ENCODE measurements around the gene FBXO24. TPM values are rescaled to one million over a fixed set of nuclear protein-coding genes. Genes with fewer than 3 reads are reported as not detected.

The FBXO24 gene
- total RNA-seq, 4 donors from 2014 or later: 0.15 to 4.3 (median 0.99) TPM

DNA sequence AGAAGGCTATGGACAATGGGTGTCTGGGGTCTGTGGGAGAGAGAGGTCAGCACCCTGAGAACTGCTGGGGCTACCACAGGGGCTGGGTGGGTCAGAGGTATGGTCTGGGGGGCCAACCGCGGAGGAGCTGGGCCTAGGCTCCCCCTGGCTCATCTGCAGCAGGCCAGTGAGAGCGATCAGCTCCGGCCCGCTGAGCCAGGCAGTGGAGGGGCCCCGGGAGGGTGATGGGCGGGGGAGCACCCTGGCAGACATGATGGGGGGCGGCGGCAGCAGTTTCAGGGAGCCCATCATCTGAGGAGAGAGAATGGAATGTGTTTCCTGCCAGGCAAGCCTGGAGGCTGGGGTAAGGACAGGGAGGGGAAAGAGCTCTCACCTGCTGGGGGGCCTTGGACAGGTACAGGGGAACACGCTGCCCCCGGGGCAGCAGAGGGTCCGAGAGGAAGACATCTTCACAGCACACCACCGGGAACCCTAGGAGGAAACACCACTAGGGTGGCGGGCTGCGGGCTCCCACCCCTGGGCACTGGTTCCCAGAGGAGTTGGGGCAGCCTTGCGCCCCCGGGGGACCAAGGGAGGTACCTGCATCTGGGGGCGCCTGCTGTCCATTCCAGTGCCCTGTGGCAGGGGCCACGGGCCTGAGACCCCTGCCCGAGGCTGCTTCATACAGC, 13.7 kb upstream of the FBXO24 start:
- TF ChIP-seq, protein P1, sequence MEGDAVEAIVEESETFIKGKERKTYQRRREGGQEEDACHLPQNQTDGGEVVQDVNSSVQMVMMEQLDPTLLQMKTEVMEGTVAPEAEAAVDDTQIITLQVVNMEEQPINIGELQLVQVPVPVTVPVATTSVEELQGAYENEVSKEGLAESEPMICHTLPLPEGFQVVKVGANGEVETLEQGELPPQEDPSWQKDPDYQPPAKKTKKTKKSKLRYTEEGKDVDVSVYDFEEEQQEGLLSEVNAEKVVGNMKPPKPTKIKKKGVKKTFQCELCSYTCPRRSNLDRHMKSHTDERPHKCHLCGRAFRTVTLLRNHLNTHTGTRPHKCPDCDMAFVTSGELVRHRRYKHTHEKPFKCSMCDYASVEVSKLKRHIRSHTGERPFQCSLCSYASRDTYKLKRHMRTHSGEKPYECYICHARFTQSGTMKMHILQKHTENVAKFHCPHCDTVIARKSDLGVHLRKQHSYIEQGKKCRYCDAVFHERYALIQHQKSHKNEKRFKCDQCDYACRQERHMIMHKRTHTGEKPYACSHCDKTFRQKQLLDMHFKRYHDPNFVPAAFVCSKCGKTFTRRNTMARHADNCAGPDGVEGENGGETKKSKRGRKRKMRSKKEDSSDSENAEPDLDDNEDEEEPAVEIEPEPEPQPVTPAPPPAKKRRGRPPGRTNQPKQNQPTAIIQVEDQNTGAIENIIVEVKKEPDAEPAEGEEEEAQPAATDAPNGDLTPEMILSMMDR (IDR thresholded peaks at IDR 0.05): no peak
- TF ChIP-seq POLR2A (IDR thresholded peaks at IDR 0.05): no peak
- DNase-seq (ENCODE audit: low spot score in 2 of 2): no peak
- intact Hi-C loops (cut with DNase I; ENCODE audit: low total_unique reads): no loop called here
- WGBS, 2 donors: 81 to 83% methylated on average over 17 to 20 of the region's 20 CpGs
- H3K4me3 ChIP-seq (ENCODE audit: low read depth, poor library complexity, severe bottlenecking): no peak overlapping the region

DNA sequence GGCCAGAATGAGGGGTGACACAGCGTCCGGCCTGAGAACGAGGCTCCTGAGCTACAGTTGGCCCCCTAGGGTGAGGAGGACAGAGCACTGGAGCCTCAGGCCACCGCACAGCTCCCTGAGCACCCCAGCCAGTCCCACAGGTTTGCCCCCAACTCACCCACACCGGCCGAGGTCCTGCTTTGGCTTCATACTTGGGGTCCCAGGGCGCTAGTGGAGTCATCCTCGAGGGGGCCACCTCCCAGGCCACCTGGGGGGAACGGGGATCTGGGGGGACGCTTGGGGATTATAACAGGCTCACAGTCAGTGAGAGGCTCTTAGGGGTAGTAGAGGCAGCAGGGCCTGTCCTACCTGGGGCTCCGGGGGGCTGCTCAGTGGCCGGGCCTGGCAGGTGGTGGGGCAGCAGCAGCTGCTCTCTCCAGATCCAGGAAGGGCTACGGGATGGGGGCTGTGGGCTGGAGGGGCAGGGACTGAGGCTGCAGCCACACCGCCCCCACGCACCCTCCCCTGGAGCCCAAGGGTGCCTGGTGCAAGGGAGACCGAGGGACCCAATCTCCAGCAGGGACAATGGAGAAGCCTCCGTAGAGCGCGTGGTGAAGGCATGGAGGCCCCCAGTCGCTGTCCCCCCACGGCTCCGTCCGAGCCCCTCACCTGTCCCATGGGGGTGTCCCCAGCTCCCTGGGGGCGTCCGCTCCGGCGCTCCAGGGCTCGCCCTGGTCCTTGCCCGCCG, 13.0 kb upstream of the FBXO24 start:
- intact Hi-C loops (cut with DNase I; ENCODE audit: low total_unique reads): no loop called here
- no peak overlapping the region for H3K4me3 ChIP-seq (ENCODE audit: low read depth, poor library complexity, severe bottlenecking)
- 91 to 97% methylated on average over 13 to 26 of the region's 30 CpGs for WGBS, 2 donors
- no peak for DNase-seq (ENCODE audit: low spot score in 2 of 2)
- TF ChIP-seq, protein P1 (IDR thresholded peaks at IDR 0.05): no peak
- TF ChIP-seq POLR2A (IDR thresholded peaks at IDR 0.05): no peak

DNA sequence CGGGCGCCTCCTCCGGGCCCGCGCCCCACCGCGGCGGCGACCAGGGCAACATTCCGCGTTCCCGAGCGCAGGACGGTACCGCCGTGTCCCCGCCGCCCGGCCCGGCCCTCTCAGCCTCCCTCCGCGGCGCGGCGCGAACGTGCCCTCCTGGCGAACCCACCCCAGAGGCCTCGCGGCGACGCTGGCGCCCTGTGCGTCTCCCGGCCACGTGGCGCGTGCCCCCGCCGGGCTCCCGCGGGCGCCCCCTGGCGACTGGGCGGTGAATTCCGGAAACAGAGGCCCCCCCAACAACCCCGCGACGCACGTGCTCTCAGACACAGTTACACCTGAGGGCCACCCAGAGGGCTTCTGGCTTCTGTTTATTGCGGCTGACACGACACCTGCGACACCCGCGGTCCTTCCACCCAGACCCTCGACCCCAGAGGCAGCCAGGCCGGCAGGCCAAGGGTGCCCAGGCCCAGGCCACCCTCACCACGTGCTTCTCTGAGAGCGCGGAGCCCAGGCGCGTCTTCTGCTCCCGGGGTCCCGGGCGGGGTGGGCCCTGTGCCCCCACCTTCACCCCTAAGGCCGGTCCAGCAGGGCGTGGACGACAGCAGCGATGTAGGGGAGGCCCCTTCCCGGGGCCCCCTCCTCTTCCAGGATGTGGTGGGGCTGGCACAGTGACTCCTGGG, 12.3 kb upstream of the FBXO24 start, which contains the start of gene SAP25:
Gene SAP25, minus strand, starts transcription at position 210 of the 671 bp plus-strand sequence. Its CDS starts 158 bp downstream, at position 52.
- intact Hi-C loops (cut with DNase I; ENCODE audit: low total_unique reads): no loop called here
- H3K4me3 ChIP-seq (ENCODE audit: low read depth, poor library complexity, severe bottlenecking): no peak within 1 kb of the TSS
- DNase-seq (ENCODE audit: low spot score in 2 of 2): no peak
- 93% methylated on average over 69 to 70 of the region's 70 CpGs for WGBS, 2 donors
- TF ChIP-seq POLR2A (IDR thresholded peaks at IDR 0.05): no peak
- TF ChIP-seq, protein P1 (IDR thresholded peaks at IDR 0.05): no peak

DNA sequence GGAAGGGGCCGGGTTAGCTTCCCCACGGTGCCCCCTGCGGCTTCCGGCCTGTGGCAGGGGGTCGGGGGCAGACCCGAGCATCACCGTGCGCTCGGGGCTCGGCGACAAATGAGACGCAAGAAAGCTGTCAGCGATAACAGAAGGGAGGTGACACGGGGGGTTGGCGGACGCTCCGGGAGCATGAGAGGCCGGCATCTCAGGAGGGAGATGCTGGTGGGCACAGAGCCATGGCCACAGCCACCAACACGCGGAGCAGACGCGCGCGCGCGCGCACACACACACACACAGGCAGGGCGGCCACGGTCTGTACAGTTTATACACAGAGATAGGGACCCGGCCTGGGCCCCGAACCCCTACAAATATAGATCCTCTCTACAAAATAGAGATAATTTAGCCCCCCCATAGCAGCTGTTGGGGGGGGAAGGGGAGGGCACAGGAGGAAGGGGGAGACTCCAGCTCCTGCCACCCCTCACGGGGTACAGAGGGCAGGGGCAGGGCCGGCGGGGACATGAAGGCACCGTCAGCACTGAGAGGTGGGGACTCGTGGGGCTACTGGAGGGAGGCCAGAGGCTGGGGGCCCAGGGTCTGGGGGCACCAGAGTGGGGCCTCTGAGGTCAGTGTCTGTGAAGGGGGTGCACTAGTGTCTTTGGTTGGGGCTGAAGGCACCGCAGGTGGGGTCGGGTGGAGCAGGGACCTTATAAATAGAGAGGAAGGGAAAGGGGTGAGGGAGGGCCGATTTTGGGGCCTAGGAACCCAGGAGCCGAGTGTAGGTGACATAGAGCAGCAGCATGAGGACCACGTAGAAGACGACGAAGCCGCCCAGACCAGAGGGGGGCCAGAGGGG, 11.5 kb upstream of the FBXO24 start:
- no peak for DNase-seq (ENCODE audit: low spot score in 2 of 2)
- WGBS, 2 donors: 92% methylated on average over 44 of the region's 44 CpGs
- H3K4me3 ChIP-seq (ENCODE audit: low read depth, poor library complexity, severe bottlenecking): no peak overlapping the region
- intact Hi-C loops (cut with DNase I; ENCODE audit: low total_unique reads): no loop called here
- TF ChIP-seq, protein P1 (IDR thresholded peaks at IDR 0.05): no peak
- no peak for TF ChIP-seq POLR2A (IDR thresholded peaks at IDR 0.05)

- no peak for DNase-seq (ENCODE audit: low spot score in 2 of 2)
- H3K4me3 ChIP-seq (ENCODE audit: low read depth, poor library complexity, severe bottlenecking): no peak overlapping the region
- WGBS, 2 donors: 81 to 85% methylated on average over 14 of the region's 14 CpGs
- TF ChIP-seq, protein P1 (IDR thresholded peaks at IDR 0.05): no peak
- no peak for TF ChIP-seq POLR2A (IDR thresholded peaks at IDR 0.05)
- intact Hi-C loops (cut with DNase I; ENCODE audit: low total_unique reads): no loop called here
These were observed 10.9 kb upstream of the FBXO24 start for GRCh38 chr7:100575206-100575631.

All from lower leg skin (tissue), 4 donors.